Thyroid gland (tissue), 4 donors: Measurements from ENCODE around the gene CD19. TPM values are rescaled to one million over a fixed set of nuclear protein-coding genes. Genes with fewer than 3 reads are reported as not detected.

Source experiments
- DNase-seq, 2 donors: peaks; one replicate each; pipeline ENCODE4 v3.0.0-alpha.2; 2019
- H3K27ac ChIP-seq, 3 donors: fragments of 200-600 bp; sonication (generic); 1 replicate in 2 of 3; 2 replicates in 1 of 3; pipeline ENCODE4 v1.5.1; 2016 to 2019; ENCODE audit warnings: mild to moderate bottlenecking in 1 of 3, moderate library complexity in 1 of 3
- H3K27me3 ChIP-seq: fragments of 200-600 bp; sonication (generic); one replicate; pipeline ENCODE4 v1.5.1; 2019
- H3K36me3 ChIP-seq, 2 donors: fragments of 200-600 bp; sonication (generic); one replicate each; pipeline ENCODE4 v1.5.1; 2016 to 2019
- H3K4me1 ChIP-seq, 2 donors: fragments of 200-600 bp; sonication (generic); one replicate each; pipeline ENCODE4 v1.5.1; 2017 to 2019
- H3K4me3 ChIP-seq, 3 donors: fragments of 200-600 bp; sonication (generic); replicated peaks in 1 of 3; 1 replicate in 2 of 3; 2 replicates in 1 of 3; pipeline ENCODE4 v1.5.1; 2016; ENCODE audit warnings: mild to moderate bottlenecking in 1 of 3
- H3K9me3 ChIP-seq: fragments of 200-600 bp; sonication (generic); one replicate; pipeline ENCODE4 v1.5.1; 2017
- POLR2A ChIP-seq, 2 donors: fragments of 450-650 bp; IDR thresholded peaks; one replicate each; pipeline ENCODE4 v1.6.1; 2017; ENCODE audit warnings: antibody characterized with exemption in 2 of 2, mild to moderate bottlenecking in 2 of 2, moderate library complexity in 1 of 2
- whole genome bisulfite sequencing, 2 donors: methylation state at CpG; one replicate each; pipeline ENCODE4 v1.1.5; 2017; 5-methylcytosine and 5-hydroxymethylcytosine counted together
- intact Hi-C: fragments of 100-400 bp; cut with DNase I; formaldehyde crosslinking; loops from one replicate; pipeline ENCODE4 v1.15.1; 2023
- total RNA-seq, 4 donors: library from RNA; depleted of rRNA; stranded (reverse); fragments of >200 nt; gene quantifications; one replicate each; pipeline ENCODE4 v1.2.3, GENCODE V29; 2016
- TF ChIP-seq, protein P1 (sequence below), 6 experiments: fragments of 200-600 bp in 3 of 6; fragments of 450-650 bp in 3 of 6; sonication (generic) in 3 of 6; IDR thresholded peaks; one replicate each; pipeline ENCODE4 v1.5.1; 2016 to 2019; ENCODE audit warnings: antibody characterized with exemption in 6 of 6, mild to moderate bottlenecking in 2 of 6, inconsistent platforms in 1 of 6, moderate library complexity in 1 of 6

Gene CD19
- total RNA-seq, 4 donors from 2014 or later, result not detected

- H3K4me3 ChIP-seq, result no peak overlapping the region
- DNase-seq, result no peak
- no peaks in the 10 kb centered on the region for H3K9me3 ChIP-seq
- H3K36me3 ChIP-seq, result peaks cover 28 to 30% of the 10 kb centered on the region in 2 donors
- TF ChIP-seq, protein P1, sequence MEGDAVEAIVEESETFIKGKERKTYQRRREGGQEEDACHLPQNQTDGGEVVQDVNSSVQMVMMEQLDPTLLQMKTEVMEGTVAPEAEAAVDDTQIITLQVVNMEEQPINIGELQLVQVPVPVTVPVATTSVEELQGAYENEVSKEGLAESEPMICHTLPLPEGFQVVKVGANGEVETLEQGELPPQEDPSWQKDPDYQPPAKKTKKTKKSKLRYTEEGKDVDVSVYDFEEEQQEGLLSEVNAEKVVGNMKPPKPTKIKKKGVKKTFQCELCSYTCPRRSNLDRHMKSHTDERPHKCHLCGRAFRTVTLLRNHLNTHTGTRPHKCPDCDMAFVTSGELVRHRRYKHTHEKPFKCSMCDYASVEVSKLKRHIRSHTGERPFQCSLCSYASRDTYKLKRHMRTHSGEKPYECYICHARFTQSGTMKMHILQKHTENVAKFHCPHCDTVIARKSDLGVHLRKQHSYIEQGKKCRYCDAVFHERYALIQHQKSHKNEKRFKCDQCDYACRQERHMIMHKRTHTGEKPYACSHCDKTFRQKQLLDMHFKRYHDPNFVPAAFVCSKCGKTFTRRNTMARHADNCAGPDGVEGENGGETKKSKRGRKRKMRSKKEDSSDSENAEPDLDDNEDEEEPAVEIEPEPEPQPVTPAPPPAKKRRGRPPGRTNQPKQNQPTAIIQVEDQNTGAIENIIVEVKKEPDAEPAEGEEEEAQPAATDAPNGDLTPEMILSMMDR (IDR thresholded peaks at IDR 0.05), result no peak
- TF ChIP-seq POLR2A (IDR thresholded peaks at IDR 0.05), result no peak
- WGBS, 2 donors, result 95 to 99% methylated on average over 4 of the region's 4 CpGs
- intact Hi-C loops, result no loop called here
- no peaks in the 10 kb centered on the region for H3K4me1 ChIP-seq
- H3K27me3 ChIP-seq, result no peaks in the 10 kb centered on the region
- no peak overlapping the region for H3K27ac ChIP-seq
Measured at GRCh38 chr16:28987170-28987853, 55.5 kb downstream of the CD19 start.

Other genes with a start within 250 kb of the CD19 start
- 100 to 1,000 TPM; 213 to 326 (median 285) TPM for gene EIF3C, start 220.5 kb upstream of the CD19 start, total RNA-seq
- gene NPIPB9, start 180.2 kb upstream of the CD19 start, total RNA-seq, result 1 to 10 TPM; 1.2 to 8.2 (median 2.0) TPM
- gene ATXN2L, start 109.0 kb upstream of the CD19 start, total RNA-seq, result 10 to 100 TPM; 49.3 to 78.7 (median 62.0) TPM
- gene TUFM, start 85.6 kb upstream of the CD19 start, total RNA-seq, result 100 to 1,000 TPM in 3 of 4 donors, 10 to 100 TPM in 1; 95.7 to 172 (median 126) TPM
- gene SH2B1, start 68.1 kb upstream of the CD19 start, total RNA-seq, result 10 to 100 TPM; 34.4 to 60.6 (median 38.8) TPM
- gene ATP2A1, start 53.5 kb upstream of the CD19 start, total RNA-seq, result 1 to 10 TPM in 2 of 4 donors, under 1 TPM in 1, not detected in 1; 0.27 to 2.7 (median 2.3) TPM
- 10 to 100 TPM; 36.7 to 55.8 (median 41.2) TPM for gene RABEP2, start 6.7 kb upstream of the CD19 start, total RNA-seq
- gene NFATC2IP, start 19.0 kb downstream of the CD19 start, total RNA-seq, result 10 to 100 TPM; 20.5 to 33.6 (median 28.2) TPM
- 10 to 100 TPM; 16.5 to 24.2 (median 20.6) TPM for gene SPNS1, start 42.8 kb downstream of the CD19 start, total RNA-seq
- gene LAT, start 53.1 kb downstream of the CD19 start, total RNA-seq, result 10 to 100 TPM in 1 of 4 donors, 1 to 10 TPM in 3; 4.4 to 10.6 (median 7.0) TPM